ENCODE results near the gene PES1. TPM values are rescaled to one million over a fixed set of nuclear protein-coding genes. Genes with fewer than 3 reads are reported as not detected.
"Not testable (repeated sequence)": the region's sequence is repeated elsewhere in the genome, so short reads cannot be mapped to it uniquely, and the experiment has no call there.

PES1 gene
- total RNA-seq: 67.2 and 98.6 TPM in 2 replicates

DNA sequence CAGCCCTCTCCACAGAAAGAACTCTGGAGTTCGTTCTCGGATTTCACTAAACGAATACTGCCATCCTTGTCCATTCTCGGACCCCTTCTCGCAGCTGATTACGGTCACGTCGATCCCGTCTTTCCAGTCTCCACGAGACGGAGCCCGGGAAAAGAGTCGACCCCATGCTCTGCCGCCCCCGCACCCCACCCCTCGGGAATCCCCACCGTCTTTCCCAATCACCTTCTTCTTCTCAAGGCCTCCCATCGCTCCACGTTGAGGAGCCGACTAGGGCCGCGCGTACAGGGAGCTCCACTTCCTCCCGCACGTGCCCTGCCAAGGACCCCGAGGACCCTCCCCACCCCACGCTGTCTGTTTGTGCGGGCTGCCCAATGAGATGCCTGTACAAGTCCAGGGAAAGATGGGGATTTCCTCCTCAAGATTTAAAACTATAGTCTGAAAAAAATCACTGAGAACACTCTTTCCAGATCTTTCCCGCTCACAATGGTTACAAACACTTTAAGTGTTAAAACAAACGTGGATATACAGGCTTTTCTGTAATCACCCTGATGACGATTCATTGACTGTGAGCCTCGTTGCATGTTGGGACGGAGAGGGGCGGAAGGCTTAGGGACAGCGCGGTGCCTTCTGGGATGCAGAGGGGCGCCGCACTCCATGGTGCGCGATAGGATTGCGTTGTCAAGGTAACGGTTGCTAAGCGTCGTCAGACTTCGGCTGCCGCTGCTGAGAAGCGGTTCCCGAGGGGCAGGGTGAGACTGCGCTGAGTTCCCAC lies at the start of gene PES1:
PES1 (minus strand) TSS at position 323 of the 772 bp plus-strand sequence; CDS start at position 246, 77 bp downstream.
- DNase-seq: peak; percentile 100

DNA sequence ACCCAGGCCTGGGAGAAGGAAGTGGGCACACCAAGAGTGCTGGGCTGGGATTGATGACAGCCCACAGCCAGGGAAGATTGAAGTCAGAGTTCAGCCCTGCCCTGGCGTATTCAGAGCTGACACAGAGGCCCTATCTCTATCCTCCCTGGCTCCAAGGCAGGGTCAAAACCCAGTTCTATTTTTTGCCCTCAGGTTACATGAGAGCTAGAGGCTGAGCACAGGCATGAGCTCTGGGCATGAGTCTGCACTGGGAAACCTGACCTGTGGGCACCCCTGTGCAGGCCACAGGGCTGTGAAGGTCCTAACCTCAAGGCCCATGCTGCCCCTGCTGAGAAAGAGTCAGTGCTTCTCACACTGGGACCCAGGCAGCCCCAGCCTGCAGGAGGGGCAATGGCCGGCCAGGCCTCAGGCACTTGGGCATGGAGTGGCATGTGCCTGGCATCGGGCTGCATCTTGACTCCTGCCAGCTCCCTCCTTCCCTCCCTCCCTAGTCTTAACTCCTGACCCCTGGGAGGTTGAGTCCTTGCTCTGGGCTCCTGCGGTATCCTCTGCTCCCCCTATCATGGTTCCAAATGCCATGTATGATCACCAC lies 49.2 kb upstream of the PES1 start:
- no peak for DNase-seq

DNA sequence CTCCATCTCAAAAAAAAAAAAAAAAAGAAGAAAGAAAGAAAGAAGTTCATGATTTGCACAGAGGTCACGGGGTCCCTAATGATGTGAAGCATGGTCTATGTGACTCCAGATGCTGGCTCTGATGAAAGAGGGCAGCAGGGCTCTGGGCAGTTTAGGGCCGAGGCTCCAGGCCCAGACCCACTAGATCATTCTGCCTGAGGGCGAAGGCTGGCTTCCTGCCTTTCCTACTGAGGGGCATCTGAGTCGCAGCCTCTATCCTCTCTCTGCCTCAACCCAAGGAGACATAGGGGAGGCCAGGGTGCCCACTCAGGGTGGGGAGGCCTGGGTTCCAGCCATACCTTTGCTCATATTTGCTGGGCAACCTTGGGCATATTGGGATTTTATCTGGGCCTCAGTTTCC lies 48.7 kb upstream of the PES1 start:
- no peak for DNase-seq

DNA sequence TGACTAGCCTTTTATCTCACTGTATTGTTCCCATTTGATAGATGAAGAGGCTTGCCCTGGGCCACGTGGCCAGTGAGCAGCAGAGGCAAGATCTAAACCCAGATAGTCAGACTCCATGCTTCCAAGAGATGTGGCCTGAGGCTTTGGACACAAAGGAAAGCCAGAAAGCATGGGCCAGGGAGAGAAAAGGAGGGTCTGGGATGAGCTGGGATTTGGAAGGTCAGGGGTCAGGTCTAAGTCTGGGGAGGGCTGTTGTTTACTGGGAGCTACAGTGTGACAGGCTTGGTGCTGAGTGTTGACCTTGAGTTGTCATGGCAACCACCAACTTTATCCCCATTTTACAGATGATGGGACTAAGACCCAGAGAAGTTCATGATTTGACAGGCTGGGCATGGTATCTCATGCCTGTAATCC lies 46.0 kb upstream of the PES1 start:
- DNase-seq: peak; percentile 21

DNA sequence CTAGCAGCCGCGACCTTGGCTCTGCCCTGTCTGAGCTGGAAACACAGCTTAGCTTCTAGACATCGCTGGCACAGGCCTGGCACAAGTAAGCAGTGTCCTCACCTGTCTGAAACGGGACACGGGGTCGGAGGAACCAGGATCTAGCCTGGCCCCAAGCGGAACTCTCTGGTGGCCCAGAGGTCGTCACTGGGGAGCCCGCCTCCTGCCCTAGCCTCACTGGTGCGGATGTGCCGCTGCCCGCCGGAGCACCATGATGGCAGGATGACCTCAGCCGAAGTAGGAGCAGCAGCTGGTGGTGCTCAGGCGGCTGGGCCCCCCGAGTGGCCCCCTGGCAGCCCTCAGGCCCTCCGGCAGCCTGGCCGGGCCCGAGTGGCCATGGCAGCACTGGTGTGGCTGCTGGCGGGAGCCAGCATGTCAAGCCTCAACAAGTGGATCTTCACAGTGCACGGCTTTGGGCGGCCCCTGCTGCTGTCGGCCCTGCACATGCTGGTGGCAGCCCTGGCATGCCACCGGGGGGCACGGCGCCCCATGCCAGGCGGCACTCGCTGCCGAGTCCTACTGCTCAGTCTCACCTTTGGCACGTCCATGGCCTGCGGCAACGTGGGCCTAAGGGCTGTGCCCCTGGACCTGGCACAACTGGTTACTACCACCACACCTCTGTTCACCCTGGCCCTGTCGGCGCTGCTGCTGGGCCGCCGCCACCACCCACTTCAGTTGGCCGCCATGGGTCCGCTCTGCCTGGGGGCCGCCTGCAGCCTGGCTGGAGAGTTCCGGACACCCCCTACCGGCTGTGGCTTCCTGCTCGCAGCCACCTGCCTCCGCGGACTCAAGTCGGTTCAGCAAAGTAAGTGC lies 44.7 kb upstream of the PES1 start:
- DNase-seq: peak; percentile 55

DNA sequence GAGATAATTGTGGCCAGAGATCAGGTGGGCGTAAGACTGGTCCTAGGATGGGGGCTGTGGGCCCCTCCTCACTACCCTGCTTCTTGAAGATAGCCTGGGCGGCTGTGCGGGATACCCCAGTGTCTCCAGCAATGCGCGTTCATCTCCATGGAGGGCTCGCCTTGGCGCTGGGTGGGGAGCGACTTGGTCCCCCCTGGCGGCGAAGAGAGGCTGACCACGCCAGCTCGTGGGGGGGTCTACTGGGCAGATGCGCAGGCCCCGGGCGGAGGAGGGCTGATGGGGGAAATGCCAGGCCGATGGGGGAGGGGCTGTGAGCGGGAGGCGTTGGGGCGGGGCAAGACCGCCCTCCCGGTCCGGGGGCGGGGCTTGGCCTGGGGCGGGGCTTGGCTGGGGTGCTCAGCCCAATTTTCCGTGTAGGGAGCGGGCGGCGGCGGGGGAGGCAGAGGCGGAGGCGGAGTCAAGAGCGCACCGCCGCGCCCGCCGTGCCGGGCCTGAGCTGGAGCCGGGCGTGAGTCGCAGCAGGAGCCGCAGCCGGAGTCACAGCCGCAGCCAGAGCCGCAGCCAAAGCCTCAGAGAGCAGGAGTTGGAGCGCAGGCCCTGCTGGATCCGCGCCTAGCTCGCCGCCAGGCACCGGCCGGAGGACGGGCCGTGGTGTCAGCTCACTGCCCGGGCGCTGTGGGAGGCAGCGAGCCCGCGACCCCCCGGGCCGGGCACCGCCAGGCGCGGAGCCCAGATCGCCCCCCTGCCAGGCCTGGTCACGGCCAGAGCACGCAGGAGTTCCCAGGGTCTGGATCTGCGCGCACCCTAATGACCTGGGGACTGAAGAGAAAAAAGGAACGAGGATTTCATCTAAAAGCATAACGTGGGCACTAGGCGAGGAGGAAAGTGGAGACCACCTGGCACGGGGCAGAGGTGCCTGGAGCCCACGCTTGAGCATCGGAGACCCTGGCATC lies 43.8 kb upstream of the PES1 start, which contains the start of gene SLC35E4:
SLC35E4 (plus strand) TSS at position 509 of the 953 bp plus-strand sequence. CDS start 670 bp downstream, outside the sequence.
- peak; percentile 94 for DNase-seq

DNA sequence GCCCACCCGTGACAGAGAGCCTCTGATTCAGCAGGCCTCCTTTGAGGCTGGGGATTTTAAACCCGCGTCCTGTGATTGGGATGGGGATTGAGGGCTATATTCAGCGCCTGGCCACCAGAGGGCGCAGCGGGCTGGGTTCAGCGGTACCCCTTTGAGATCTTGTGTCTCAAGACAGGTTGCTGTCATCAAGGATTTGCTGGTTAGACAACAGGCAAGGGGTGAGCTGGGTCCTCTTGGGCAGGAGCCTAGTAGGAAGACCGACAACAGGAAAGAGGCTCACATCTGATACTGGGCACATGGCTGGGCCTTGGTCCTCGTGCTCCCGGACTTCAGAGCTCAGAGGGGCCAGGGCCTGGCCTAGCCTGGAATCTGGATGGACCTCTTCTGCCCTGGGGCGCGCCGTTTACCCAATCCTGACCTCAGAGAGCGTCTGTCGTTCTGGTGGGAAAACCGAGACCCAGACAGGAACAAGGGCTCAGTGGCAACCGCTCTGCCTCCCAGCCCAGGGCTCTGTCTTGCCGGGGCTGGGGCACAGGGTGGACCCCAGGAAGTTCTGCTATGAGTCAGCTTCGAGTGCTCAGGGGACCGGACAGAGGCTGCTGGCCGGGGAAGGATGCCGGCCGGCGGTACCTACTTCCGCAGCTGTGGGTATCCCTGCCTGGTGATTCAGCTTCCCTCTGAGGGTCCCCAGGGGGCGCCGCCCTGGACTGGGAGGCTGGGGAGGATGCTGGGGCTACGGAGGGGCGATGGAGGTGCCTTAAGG lies 42.9 kb upstream of the PES1 start:
- DNase-seq: peak; percentile 93

DNA sequence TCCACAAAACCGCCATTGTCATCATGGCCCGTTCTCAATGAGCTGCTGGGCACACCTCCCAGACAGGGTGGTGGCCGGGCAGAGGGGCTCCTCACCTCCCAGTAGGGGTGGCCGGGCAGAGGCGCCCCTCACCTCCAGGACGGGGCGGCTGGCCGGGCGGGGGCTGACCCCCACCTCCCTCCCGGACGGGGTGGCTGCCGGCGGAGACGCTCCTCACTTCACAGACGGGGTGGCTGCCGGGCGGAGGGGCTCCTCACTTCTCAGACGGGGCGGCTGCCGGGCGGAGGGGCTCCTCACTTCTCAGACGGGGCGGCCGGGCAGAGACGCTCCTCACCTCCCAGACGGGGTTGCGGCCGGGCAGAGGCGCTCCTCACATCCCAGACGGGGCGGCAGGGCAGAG lies 39.8 kb upstream of the PES1 start:
- DNase-seq: not testable (repeated sequence)

DNA sequence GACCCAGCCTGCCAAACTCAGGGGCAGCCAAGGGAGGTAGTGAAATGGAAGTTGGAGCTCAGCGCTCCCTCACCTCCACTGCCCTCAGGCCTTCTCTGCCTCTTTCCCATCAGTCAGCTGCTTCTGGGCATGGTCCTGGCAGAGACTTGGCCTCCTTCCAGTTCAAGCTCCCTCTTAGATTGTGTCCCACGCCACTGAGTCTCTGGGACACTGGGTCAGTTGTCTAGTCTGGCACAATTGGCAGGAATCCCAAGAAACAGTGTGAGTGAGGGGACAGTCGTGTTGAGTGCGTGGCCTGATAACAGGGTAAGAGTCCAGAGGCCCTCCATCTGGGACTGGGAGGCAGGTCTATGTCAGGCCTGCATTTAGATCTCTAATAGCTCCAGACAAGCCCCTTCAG lies 36.8 kb upstream of the PES1 start:
- no peak for DNase-seq

DNA sequence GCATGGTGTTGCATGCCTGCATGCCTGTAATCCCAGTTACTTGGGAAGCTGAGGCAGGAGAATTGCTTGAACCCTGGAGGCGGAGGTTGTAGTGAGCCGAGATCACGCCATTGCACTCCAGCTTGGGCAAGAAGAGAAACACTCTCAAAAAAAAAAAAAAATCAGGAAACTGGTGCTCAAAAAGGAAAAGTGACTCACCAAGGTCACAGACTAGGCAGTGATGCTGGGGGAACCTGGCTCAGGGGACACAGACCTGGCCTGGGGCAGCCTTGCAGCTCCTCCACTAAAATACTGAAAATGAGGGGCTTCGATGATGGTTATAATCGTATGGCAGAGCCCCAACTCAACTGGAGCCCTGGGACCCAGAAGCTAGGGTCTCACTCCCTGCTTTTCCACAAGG lies 35.8 kb upstream of the PES1 start:
- peak; percentile 68 for DNase-seq

DNA sequence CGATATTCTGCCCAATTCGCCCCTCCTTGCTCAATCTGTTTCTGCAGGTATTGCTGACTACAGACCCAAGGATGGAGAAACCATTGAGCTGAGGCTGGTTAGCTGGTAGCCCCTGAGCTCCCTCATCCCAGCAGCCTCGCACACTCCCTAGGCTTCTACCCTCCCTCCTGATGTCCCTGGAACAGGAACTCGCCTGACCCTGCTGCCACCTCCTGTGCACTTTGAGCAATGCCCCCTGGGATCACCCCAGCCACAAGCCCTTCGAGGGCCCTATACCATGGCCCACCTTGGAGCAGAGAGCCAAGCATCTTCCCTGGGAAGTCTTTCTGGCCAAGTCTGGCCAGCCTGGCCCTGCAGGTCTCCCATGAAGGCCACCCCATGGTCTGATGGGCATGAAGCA lies 34.7 kb upstream of the PES1 start:
- no peak for DNase-seq

DNA sequence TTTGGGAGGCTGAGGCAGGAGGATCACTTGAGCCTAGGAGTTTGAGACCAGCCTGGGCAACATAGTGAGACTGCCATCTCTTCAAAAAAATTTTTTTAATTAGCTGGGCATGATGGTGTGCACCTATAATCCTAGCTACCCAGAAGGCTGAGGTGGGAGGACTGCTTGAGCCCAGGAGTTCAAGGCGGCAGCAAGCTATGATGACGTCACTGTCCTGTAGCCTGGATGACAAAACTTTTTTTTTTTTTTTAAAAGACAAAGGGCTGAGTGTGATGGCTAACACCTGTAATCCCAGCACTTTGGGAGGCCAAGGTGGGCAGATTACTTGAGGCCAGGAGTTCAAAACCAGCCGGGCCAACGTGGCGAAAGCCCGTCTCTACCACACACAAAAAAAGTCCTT lies 28.2 kb upstream of the PES1 start:
- DNase-seq: not testable (repeated sequence)

DNA sequence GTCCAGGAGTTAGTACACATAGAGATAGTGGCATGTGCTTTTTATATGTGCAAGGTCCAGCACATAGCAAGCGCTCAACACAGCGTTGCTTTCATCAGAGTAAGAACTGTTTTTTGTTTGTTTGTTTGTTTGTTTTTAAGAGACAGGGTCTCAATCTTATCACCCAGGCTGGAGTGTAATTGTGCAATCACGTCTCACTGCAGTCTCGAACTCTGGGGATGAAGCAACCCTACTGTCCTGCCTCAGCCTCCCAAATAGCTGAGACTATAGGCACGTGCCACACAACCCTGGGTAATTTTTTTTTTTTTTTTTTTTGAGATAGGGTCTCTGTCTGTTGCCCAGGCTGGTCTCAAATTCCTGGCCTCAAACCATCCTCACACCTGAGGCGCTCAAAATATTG lies 26.1 kb upstream of the PES1 start:
- no peak for DNase-seq

DNA sequence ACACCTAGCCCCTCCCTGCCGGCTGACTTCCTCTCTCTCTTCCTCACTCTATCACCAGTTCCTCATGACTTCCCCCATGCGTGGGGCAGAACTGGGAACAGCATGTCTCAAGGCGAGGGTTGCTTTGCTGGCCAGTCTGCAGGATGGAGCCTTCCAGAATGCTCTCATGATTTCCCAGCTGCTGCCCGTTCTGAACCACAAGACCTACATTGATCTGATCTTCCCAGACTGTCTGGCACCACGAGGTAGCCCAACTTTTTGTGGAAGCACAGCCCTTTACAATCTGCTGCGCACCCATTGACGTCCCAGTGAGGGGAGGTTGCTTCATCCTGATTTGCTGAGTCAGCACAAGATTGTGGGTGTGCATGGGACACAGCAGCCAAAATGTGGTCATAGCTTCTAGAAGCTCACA lies 23.8 kb upstream of the PES1 start:
- no peak for DNase-seq

DNA sequence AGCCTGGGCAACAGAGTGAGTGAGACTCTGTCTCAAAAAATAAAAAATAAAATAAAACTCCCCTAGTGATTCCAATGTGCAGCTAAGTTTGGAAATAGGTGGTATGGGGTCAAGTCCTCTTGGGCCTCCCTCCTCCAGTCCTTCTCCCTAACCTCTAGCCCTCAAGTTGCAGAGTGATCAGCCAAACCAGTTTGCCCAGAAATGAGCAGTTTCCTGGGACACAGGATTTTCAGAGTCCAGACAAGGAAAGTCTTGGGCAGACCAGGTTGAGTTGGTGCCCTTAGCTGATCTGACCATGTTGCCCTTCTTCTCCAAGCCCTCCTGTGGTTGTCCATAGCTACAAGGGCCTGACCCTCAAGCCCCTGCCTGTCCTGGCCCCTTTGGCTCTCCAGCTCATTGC lies 23.2 kb upstream of the PES1 start:
- DNase-seq: no peak

DNA sequence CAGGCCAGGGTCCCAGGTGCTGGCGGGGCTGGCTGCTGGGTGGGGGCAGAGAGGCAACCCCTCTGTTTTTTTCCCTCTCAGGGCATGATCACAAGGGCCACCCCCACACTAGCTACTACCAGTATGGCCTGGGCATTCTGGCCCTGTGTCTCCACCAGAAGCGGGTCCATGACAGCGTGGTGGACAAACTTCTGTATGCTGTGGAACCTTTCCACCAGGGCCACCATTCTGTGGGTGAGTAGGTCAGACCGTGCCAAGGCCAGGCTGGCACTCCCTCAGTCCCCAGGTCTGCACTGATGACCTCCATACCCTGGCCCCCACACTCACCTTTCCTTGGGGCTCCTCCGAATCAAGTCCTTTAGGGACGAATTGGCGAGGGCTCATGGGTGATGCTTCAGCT lies 22.6 kb upstream of the PES1 start:
- no peak for DNase-seq

DNA sequence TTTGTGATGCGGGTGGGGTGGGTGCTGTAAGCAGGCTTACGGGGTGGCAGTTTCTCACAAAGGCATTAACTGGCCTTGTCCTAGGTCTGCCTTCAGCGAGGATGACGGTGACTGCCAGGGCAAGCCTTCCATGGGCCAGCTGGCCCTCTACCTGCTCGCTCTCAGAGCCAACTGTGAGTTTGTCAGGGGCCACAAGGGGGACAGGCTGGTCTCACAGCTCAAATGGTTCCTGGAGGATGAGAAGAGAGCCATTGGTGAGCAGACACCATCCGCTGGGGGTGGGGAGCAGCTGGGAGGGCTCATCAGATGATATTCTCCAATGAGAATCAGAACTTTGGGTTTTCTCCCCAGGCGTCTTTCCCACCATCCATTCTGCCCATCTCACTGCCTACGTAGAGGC lies 21.1 kb upstream of the PES1 start:
- no peak for DNase-seq

DNA sequence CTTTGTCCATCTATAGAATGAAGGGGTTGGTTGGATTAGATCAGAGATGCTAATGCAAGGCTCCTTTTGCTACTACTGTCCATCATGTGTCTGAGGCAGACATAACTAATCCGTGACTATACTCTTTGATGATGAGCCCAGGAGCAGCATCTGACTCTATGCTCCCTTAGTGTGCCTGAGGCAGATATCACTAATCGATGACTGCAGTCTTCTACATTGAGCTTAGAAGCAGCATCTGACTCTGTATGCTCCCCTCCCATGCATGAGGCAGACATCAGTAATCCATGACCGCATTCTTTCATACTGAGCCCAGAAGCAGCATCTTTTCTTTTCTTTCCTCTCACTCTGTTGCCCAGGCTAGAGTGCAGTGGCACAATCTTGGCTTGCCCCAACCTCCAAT lies 19.5 kb upstream of the PES1 start:
- no peak for DNase-seq

DNA sequence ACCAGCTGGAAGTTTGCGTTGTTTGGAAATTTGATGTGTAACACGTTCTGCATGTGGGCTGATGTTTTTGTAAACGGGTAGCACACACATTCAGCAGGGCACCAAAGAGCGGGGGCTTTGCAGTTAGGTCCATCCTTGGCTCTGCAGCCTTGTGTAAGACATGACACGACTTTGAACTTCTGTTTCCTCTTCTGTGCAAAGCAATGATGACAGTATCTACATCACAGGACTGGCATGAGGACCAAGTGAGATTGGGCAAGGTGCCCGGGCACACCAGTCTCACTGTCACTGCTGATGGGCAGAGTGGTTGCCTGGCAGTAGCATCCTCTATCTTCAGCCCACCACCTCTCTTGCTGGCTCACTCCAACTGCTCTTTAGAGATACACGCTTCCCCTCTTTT lies 18.6 kb upstream of the PES1 start:
- no peak for DNase-seq

DNA sequence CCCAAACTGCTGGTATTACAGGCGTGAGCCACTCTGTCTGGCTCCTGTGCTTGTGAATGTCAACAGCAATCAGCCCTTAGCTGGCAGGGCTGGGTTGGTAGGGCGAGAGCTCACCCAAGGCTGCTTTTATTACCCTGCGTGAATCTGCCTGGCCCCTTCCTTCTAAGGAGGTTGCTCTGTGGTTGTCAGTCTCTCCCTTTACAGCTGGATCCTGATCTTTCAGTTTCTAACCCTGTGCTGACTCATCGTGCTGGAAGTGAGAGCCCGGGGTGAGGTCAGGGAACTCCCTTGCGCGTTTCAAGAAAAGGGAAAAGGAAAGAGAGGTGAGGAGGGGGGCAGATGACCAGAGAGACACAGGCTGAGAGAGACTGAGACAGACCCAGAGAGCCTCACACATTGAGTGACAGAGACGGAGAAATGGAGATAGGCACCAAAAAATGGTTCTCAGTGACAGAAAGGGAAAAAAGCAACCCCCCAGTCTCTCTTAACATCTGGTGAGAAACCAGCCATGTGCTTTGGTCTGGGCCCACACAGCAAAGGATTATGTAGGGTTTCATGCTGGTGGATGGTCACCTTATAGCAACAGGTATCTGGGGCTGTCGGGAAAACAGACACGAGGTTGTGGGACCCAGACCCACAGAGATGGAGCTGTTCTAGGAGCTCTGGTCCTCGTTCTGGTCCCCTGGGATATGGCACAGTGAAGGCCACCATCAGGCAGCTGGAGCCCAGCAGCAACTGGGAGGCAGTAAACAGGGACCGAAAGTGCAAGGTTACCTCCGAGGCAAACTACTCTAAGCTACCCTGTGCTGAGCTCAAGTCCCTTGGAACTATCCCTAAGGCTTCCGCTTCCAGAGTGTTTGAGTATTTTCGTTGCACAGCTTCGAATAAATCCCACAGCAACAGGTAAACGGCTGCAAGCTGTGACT lies 17.8 kb upstream of the PES1 start:
- peak; percentile 85 for DNase-seq

Data from dermis blood vessel endothelial cell (primary cell).